ENCODE data around the gene RALGPS2.

Gene RALGPS2

DNA sequence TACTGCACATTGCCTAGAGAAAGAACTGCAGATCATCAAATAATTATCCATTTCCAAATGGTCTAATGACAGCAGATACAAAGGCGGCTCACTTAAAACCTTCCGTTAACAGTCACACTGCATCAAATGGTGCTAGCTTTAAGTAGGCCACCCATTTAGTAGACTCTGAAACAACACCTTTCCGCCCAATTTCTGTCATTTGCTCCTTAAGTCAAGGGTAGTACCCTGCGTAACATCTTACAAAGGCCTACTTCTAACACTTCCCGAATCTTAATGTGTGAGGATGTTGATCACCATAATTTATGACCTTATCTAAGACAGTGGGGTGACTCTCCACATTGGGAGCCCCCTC, 692 bp upstream of the RALGPS2 start:
- TF ChIP-seq, protein P1, sequence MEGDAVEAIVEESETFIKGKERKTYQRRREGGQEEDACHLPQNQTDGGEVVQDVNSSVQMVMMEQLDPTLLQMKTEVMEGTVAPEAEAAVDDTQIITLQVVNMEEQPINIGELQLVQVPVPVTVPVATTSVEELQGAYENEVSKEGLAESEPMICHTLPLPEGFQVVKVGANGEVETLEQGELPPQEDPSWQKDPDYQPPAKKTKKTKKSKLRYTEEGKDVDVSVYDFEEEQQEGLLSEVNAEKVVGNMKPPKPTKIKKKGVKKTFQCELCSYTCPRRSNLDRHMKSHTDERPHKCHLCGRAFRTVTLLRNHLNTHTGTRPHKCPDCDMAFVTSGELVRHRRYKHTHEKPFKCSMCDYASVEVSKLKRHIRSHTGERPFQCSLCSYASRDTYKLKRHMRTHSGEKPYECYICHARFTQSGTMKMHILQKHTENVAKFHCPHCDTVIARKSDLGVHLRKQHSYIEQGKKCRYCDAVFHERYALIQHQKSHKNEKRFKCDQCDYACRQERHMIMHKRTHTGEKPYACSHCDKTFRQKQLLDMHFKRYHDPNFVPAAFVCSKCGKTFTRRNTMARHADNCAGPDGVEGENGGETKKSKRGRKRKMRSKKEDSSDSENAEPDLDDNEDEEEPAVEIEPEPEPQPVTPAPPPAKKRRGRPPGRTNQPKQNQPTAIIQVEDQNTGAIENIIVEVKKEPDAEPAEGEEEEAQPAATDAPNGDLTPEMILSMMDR (IDR thresholded peaks at IDR 0.05), result no peak

DNA sequence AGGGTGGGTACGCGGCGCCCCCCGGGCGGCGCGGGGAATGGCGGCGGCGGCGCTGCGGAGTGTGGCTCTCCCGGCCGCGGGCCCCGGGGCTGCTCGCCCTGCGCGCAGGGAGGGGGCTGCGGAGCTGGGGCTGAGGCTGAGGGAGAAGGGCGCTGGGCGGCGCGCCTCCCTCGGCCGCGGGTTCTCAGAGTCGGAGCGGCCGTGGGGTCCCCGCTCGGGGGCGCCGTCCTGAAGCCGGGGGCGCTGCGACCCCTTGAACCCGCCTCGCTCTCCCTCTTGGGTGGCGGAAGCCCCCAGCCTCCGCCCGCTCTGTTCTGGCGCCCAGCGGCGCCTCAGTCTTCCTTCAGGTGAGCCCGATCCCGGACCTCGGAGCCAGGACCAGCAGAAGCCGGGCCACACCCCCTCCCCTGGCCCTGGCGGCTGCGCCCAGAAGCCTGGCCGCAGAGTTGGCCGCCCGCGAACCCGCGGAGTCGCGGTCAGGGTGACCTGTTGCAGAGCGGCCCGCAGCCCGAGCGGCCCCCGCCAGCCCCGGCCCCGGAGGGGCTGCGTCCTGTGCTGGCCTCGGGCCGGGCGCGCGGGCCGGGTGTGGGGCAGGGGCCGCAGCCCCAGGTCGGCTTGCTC, 532 bp downstream of the RALGPS2 start:
- TF ChIP-seq, protein P1 (IDR thresholded peaks at IDR 0.05), result peak; percentile 43

DNA sequence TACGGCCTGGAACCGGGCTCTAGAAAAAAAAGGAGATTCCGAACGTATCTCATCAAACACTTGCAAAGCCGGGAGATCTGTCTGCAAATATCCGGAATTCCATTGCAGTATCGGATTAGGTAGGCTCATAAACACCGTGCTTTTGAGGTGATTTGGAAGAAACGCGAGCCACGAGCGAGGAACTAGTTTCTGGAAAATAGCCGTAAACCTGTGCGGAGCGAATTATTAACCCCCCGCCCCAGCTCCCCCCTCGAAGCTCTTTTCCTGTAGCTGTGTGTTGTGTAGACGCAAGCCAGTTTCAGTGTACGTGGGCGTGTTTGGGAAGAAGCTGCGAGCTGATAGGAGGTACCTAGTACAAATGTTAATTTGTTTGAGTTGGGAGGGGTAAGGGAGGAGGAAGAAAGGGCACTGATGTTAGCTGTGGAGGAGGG, 1.1 kb downstream of the RALGPS2 start:
- TF ChIP-seq, protein P1 (IDR thresholded peaks at IDR 0.05), result no peak

DNA sequence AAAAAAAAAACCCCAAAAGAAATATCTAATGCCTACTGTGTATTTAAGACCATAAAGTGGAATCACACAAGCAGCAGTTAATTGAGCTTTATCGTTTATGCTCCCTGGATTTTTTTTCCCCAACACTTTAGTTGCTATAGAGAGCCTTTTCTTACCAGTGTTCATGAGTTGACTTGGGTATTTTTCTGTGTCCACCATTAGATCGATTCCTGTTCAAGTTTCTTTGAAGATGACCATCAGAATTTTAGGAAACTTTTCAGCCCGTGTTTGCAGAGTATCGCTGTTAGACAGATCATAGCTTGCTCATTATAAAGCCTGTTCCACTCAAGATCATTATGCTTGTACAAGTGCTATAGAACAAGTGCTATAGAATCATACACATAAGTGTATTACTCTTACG, 1.5 kb downstream of the RALGPS2 start:
- TF ChIP-seq, protein P1 (IDR thresholded peaks at IDR 0.05), result no peak

DNA sequence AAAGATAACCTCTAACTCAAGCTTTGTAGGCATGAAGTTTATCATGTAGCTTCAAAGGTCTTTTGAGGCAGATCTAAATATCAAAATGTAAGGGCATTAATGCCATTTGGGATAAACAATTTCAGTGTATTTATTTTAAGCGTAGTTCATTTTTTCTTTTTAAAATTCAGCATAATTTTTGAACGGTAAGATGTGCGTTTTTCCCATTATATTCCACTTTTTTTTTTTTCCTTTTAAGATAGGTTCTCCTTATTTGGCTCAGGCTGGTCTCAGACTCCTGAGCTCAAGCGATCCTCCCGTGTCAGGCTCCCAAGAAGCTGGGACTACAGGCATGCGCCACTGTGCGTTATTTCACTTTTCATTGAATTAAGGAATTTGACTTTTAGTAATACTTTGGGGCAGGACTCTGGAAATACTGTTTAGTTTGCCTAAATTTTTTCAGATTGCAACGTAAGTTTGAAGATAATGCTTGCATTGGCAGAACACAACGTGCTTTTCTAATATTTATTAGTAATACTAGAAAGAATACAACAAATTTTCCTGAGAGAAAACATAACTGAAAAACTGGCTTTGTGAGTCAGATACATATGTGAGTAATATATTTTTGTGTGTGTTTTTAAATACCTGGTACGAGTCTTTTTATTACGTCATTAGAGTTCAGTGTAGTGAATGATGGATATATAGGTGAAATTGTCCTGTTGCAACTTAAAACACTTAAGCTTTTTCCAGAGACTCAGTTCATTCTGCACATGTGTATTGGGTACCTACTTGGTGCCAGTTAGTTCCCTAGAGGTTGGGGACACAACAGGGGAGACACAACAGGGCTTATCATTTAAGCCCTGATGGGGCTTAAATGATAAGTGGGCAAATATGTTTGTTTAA, 2.2 kb downstream of the RALGPS2 start:
- TF ChIP-seq, protein P1 (IDR thresholded peaks at IDR 0.05), result no peak

DNA sequence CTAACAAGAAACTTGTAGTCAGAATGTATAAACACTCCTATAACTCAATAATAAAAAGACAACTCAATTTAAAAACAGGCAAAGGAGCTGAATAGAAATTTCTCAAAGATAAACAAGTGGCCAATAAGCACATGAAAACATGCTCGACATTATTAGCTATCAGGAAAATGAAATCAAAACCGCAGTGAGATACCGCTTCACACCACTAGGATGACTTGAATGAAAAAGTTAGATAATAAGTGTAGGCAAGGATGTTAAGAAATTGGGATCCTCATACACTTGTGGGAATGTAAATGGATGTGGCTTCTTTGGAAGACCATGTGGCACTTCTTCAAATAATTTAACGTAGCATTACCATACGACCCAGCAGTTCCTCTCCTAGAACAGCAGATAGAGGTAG, 8.9 kb downstream of the RALGPS2 start:
- TF ChIP-seq, protein P1 (IDR thresholded peaks at IDR 0.05), result peak; percentile 18; the same call in 1 of the 2 replicates

DNA sequence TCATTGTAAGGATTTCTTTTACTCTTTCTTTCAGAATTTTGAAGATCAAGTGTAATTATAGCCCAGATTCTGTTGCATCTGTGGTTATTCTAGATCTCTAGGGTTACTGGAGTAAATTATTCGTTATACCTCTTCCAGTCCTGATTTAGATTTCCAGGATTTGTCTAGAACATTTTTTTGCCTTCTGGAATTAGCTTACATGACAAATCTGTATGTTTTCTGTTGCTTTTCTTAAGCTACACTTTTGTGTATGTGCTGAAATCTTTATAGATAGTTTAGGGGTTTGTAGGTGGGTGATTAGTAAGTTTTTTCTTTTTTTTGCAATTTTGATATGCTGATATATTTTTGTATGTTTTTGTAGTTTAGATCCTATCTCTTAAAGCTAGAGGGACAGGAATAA, 13.7 kb downstream of the RALGPS2 start:
- TF ChIP-seq, protein P1 (IDR thresholded peaks at IDR 0.05), result no peak

Data from LNCAP (cell line).